MCF 10A (cell line): ENCODE results near the gene SDR42E2. TPM values are rescaled to one million over a fixed set of nuclear protein-coding genes. Genes with fewer than 3 reads are reported as not detected.

ENCODE experiments used
- BruUV-seq: library from RNA; stranded (reverse); fragments of 400-500 nt; replicated peaks from 2 replicates; lab custom pipeline; 2021; lab: Mats Ljungman, UMichigan
- CTCF ChIA-PET: fragments of 300-600 bp; sonication (Branson Sonifier 250); formaldehyde crosslinking; extraction: SDS; loops from one replicate; lab custom pipeline; 2021; ENCODE audit warnings: antibody characterized with exemption, inconsistent platforms; lab: Yijun Ruan, JAX
- POLR2A ChIA-PET: fragments of 300-600, 350-650 bp; sonication (Branson Sonifier 250); formaldehyde crosslinking; extraction: SDS; loops from one replicate; lab custom pipeline; 2020; ENCODE audit warnings: antibody characterized with exemption, inconsistent platforms; lab: Yijun Ruan, JAX
- DNase-seq: peaks from one replicate; pipeline ENCODE4 v3.0.0-alpha.2; 2018; ENCODE audit not compliant: unreplicated experiment
- H3K27ac Mint-ChIP-seq: one replicate; pipeline ENCODE4 v1.8.0; 2022; ENCODE audit warnings: mild to moderate bottlenecking, low read depth, mixed read lengths; ENCODE audit not compliant: unreplicated experiment
- H3K27me3 Mint-ChIP-seq: one replicate; pipeline ENCODE4 v1.8.0; 2022; ENCODE audit warnings: mixed read lengths; ENCODE audit not compliant: insufficient read depth, unreplicated experiment
- H3K36me3 Mint-ChIP-seq: one replicate; pipeline ENCODE4 v1.8.0; 2022; ENCODE audit warnings: mild to moderate bottlenecking, moderate library complexity, mixed read lengths; ENCODE audit not compliant: insufficient read depth, unreplicated experiment
- H3K4me1 Mint-ChIP-seq: one replicate; pipeline ENCODE4 v1.8.0; 2022; ENCODE audit warnings: mixed read lengths; ENCODE audit not compliant: insufficient read depth, unreplicated experiment
- H3K4me3 Mint-ChIP-seq: one replicate; pipeline ENCODE4 v1.8.0; 2022; ENCODE audit warnings: mild to moderate bottlenecking, moderate library complexity, mixed read lengths; ENCODE audit not compliant: unreplicated experiment
- H3K9me3 Mint-ChIP-seq: one replicate; pipeline ENCODE4 v1.8.0; 2022; ENCODE audit warnings: mixed read lengths; ENCODE audit not compliant: unreplicated experiment
- intact Hi-C: fragments of 100-400 bp; cut with micrococcal nuclease; formaldehyde crosslinking; loops from 2 replicates; pipeline ENCODE4 v1.14.1; 2022
- total RNA-seq: library from RNA; stranded (reverse); gene quantifications from 2 replicates; pipeline ENCODE4 v1.2.3, GENCODE V29; 2022
- TF ChIP-seq, protein P1 (sequence below): fragments of 200-600 bp; IDR thresholded peaks from one replicate; pipeline ENCODE4 v1.8.0; 2022; ENCODE audit warnings: antibody characterized with exemption, mild to moderate bottlenecking; ENCODE audit not compliant: unreplicated experiment

Gene SDR42E2
- total RNA-seq, 1 experiment from 2014 or later: not detected

DNA sequence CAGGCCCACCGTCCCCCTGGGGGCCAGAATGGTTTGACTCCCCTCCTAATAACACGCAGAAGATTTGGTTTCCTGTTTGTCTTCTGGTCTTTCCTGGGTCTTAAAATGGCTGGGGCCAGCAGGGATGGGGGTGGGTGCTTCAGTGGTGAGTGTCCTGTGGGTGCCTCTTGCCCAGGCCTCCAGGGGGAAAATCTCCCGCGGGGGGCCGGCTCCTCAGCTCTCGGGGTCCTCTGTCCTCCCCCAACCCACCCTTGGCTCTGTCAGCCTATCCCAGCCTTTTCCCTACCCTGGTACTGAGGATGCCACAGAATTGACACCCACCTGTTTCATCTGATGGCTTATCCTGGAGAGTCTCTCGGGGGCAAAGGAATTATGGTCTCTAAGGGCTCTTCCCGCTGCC, 23.8 kb upstream of the SDR42E2 start:
- no peak for DNase-seq
- intact Hi-C loops: no loop called here
- ChIA-PET POLR2A (interaction anchor here (0.7 kb wide), 1 partner anchor 493 kb away, joined by 3 read pairs; no protein-coding TSS in a partner anchor), CTCF (interaction anchor here (0.6 kb wide), 1 partner anchor 40 kb away, joined by 3 read pairs; no protein-coding TSS in a partner anchor)
- Mint-ChIP-seq H3K27ac (no peak overlapping the region), H3K27me3 (peaks cover 64% of the 10 kb centered on the region), H3K4me1 (no peaks in the 10 kb centered on the region), H3K36me3 (no peaks in the 10 kb centered on the region), H3K9me3 (no peaks in the 10 kb centered on the region), H3K4me3 (no peak overlapping the region)
- TF ChIP-seq, protein P1, sequence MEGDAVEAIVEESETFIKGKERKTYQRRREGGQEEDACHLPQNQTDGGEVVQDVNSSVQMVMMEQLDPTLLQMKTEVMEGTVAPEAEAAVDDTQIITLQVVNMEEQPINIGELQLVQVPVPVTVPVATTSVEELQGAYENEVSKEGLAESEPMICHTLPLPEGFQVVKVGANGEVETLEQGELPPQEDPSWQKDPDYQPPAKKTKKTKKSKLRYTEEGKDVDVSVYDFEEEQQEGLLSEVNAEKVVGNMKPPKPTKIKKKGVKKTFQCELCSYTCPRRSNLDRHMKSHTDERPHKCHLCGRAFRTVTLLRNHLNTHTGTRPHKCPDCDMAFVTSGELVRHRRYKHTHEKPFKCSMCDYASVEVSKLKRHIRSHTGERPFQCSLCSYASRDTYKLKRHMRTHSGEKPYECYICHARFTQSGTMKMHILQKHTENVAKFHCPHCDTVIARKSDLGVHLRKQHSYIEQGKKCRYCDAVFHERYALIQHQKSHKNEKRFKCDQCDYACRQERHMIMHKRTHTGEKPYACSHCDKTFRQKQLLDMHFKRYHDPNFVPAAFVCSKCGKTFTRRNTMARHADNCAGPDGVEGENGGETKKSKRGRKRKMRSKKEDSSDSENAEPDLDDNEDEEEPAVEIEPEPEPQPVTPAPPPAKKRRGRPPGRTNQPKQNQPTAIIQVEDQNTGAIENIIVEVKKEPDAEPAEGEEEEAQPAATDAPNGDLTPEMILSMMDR: no peak
- no TSS peak for BruUV-seq

DNA sequence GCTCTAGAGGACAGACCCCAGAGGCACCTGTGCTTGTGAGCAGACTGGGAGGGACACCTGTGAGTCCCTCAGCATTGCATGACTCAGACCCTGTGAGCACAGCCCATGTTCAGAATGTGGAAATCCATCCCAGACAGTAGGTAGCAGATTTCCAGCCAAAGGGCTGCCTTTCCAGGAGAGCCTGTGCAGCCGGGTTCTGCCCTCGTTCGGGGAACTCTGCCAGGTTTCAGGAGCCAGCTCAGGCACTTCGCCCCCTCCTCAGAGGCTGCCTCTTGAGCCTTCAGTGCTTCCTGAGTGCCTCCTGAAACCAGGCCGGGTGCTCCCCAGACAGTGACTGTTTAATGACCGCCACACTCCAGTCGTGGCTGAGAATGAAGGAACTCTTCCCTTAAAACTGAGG, 23.3 kb upstream of the SDR42E2 start:
- no peak overlapping the region for H3K4me3 Mint-ChIP-seq
- DNase-seq: peak; percentile 48
- TF ChIP-seq, protein P1: no peak
- intact Hi-C loops: no loop called here
- CTCF ChIA-PET: no interaction called here
- POLR2A ChIA-PET: no interaction called here
- H3K9me3 Mint-ChIP-seq: no peaks in the 10 kb centered on the region
- no peak overlapping the region for H3K27ac Mint-ChIP-seq
- BruUV-seq: no TSS peak
- H3K27me3 Mint-ChIP-seq: peaks cover 64% of the 10 kb centered on the region
- H3K4me1 Mint-ChIP-seq: no peaks in the 10 kb centered on the region
- H3K36me3 Mint-ChIP-seq: no peaks in the 10 kb centered on the region

DNA sequence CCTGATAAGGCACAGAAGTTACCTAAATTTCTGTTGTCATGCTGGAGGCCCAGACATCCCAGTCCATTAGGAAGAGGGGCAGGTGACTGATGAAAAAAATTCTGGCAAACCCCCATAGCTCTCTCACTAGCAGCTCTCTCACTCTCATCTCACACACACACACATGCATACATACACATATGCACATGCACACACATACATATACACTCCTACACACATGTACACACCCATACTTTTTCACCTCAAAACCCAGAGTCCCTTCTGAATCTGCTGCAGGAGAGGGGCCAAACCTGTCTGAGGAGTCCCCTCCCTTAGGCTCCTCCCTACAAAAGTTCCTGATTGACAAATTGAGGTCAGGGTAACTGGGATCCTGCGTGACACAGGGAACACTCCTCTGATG, 22.6 kb upstream of the SDR42E2 start:
- Mint-ChIP-seq H3K4me3 (no peak overlapping the region), H3K36me3 (no peaks in the 10 kb centered on the region), H3K27ac (no peak overlapping the region), H3K4me1 (no peaks in the 10 kb centered on the region), H3K27me3 (peaks cover 64% of the 10 kb centered on the region), H3K9me3 (no peaks in the 10 kb centered on the region)
- TF ChIP-seq, protein P1: no peak
- intact Hi-C loops: no loop called here
- DNase-seq: no peak
- CTCF ChIA-PET: interaction anchor here (3.5 kb wide), 1 partner anchor 41 kb away, joined by 14 read pairs; no protein-coding TSS in a partner anchor
- BruUV-seq: no TSS peak
- POLR2A ChIA-PET: no interaction called here

DNA sequence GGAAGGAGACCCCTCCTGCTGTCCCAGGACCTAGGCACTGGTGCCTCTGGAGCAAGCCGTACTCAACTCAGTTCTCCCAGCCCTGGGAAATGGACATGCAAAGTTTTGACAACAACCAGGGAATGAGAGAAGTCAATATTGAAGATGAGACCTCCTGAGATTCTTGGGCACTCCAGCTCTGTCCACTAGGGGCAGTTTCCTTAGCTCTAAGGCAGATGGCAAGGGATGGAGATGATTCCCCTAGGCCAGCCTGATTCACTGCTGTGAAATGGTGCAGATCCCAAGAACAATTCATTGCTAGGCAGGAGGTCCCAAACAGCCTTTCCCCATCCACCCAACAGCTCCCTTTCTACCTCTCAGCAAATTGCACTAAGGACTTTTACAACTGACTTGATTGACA, 20.5 kb upstream of the SDR42E2 start:
- peak; percentile 23 for DNase-seq
- Mint-ChIP-seq H3K36me3 (no peaks in the 10 kb centered on the region), H3K9me3 (no peaks in the 10 kb centered on the region), H3K4me1 (no peaks in the 10 kb centered on the region), H3K4me3 (no peak overlapping the region), H3K27me3 (peaks cover 46% of the 10 kb centered on the region), H3K27ac (no peak overlapping the region)
- POLR2A ChIA-PET: no interaction called here
- CTCF ChIA-PET: interaction anchor here (0.7 to 3.5 kb wide), 5 partner anchors 9 to 142 kb away, joined by 3 to 14 read pairs (median 4); no protein-coding TSS in a partner anchor
- TF ChIP-seq, protein P1: peak; percentile 37
- intact Hi-C loops: no loop called here
- no TSS peak for BruUV-seq
